GM21723 (cell line): Measurements from ENCODE around the gene GCK.
"Not testable (repeated sequence)": the region's sequence is repeated elsewhere in the genome, so short reads cannot be mapped to it uniquely, and the experiment has no call there.

ENCODE experiments used
- ATAC-seq: cut with Tn5 transposase; IDR thresholded peaks from one replicate; pipeline ENCODE4 v1.9.1; 2021; ENCODE audit warnings: mild to moderate bottlenecking, moderate library complexity; ENCODE audit not compliant: unreplicated experiment

Gene GCK

DNA sequence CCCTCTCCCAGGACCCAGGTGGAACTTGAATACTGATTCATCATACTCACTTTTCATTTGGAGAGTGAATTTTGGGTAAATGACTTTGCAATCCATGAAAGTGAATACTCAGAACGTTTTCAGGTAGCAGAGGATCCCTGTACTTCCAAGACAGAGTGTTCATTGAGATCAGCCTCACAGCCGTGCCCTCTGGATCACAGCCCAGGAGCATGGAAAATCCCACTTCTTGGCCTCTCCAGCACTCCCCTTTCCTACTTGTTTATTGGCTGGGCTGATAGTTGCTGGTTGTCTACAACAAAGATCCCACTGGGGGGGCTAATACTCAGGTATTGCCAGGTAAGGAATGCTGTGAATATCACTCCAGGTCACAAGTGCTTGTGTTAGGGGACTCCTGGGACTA, 5.9 kb downstream of the GCK start:
- no peak for ATAC-seq

DNA sequence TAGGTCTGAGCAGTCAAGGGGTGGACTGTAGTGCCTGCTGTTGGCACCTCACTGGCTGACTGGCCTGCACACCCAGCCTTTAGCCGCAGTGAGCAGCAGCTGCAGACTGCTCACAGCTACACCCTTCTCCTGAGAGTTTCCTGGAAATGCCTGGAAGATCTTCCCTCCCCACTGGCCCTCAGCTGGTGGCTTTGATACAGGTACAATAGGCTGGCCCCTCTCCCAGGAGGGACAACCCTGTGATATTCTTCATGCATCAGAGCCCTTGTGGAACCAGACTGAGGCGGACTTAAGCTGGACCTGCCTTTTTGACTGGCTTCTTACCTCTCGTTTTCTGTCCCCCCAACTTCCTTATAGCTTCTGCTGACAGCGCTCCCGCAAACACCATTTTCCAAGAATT, 6.4 kb downstream of the GCK start:
- no peak for ATAC-seq

DNA sequence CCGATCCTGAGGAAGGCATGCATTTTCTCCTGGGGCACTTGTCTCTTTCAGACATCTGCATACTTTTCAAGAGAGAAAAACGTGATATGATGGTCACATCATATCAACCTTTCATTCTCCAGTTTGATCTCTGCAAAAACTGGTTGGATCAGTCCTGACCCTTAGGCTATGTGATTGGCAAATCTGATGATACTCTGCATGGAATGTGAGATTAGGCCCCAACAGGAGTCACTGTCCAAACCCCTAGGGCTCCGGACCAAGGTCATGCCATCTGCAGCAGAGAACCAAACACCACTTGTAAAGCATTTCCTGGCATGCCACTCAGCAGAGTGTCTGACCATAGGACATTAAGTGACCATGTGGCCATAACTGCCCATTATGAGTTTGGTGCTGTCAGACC, 8.6 kb downstream of the GCK start:
- ATAC-seq = no peak

GRCh38 chr7:44177570-44178131, 11.6 kb downstream of the GCK start:
- no peak for ATAC-seq

GRCh38 chr7:44176486-44176885, 12.8 kb downstream of the GCK start:
- no peak for ATAC-seq

- no peak for ATAC-seq
Observed at GRCh38 chr7:44175730-44176129, 13.5 kb downstream of the GCK start.

GRCh38 chr7:44174694-44174948, 14.6 kb downstream of the GCK start:
- not testable (repeated sequence) for ATAC-seq

DNA sequence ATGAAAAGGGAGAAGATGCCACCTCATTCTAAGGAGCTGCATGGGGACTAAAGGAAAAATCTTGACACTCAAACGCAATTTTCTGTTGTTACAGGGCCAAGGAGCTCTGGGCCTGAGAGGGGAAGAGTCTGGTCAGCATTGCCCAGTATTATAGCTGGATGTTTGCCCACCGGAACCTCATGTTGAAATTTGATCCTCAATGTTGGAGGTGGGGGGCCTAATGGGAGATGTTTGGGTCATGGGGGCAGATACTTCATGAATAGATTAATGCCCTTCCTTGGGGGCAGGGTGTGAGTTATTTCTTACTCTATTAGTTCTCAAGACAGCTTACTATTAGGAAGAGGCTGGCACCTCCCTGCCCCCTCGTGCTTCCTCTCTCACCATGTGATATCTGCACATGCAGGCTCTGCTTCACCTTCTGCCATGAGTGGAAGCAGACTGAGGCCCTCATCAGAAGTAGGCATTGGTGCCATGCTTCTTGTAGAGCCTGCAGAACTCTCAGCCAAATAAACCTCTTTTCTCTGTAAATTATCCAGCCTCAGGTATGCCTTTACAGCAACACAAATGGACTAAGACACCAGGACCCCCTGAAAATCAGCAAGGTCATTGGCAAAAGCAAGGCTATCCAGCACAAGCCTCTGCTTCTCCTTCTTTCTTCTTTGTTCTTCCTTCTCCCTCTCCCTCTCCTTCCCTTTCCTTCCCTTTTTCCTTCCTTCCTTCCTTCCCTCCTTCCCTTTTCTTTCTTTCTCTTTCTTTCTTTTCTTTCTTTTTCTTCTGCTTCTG, 15.1 kb downstream of the GCK start:
- no peak for ATAC-seq

GRCh38 chr7:44172803-44173424, 16.3 kb downstream of the GCK start:
- no peak for ATAC-seq

DNA sequence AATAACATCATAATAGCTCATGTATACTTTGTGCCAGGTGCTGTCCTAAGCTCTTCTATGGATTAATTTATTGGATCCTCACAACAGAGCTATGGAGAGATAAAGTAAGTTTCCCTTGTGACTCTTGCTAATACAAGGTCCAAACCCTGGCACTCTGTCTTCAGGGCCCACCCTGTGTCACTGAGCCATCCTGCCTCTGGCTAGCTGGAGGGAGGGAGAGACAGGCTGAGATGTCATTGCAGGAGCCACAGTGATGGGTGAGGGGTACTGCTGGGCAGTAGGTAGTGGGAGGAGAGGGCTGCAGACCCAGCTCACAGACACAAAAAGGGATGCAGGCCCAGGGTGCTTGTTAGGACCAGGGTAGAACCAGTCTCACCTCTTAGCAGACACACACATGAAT, 16.9 kb downstream of the GCK start:
- ATAC-seq = no peak

GRCh38 chr7:44171901-44172300, 17.3 kb downstream of the GCK start:
- not testable (repeated sequence) for ATAC-seq

- no peak for ATAC-seq
Observed at GRCh38 chr7:44167920-44168319, 21.3 kb downstream of the GCK start.

GRCh38 chr7:44163591-44163990, 25.6 kb downstream of the GCK start:
- no peak for ATAC-seq

DNA sequence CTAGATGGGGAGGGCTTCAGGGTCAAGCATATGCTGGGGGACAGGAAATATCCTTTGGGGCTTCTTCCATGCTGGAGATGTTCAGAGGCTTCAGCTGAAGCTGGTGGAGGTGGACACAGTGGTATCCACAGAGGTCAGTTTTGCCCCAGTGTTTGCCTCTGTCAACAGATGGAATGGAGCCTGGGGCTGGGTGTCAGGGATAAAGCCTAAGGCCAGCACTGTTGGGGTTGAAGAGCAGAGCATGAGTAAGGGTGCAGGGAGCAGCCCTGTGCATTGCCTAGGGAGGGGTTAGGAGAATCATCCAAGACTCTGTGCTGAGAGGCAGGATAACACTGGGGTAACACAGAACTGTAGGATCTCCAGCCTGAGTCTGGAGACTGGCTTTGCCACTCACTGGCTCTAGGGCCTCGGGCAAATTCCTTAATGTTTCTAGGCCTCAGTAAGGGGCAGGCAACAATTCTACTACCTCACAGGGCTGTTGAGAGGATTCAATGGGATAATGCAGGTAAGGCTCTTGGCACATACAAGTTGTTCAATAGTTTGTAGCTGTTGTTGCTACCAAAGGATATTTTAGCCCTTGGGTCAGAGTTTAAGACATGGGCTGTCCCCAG, 26.3 kb downstream of the GCK start:
- ATAC-seq = no peak

DNA sequence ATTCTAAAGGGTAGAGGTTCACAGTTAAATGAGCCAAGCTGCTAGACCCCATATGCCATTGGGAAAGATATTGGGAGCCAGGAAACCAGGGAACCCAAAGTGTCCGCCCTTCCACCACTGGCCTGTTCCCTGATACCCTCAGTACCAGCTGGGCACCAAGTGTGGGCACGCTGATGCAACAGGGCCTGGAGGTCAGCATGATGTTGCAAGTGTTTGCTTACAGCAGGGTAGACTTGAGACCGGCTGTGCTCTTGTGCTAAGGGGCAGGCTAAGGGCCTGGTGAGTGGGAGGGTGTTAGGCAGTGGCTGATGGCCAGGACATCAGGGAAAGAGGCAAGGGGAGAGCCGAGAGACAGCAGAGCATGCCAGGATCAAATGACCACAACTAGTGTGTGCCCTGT, 27.1 kb downstream of the GCK start:
- no peak for ATAC-seq

GRCh38 chr7:44161371-44161770, 27.9 kb downstream of the GCK start:
- ATAC-seq = no peak

DNA sequence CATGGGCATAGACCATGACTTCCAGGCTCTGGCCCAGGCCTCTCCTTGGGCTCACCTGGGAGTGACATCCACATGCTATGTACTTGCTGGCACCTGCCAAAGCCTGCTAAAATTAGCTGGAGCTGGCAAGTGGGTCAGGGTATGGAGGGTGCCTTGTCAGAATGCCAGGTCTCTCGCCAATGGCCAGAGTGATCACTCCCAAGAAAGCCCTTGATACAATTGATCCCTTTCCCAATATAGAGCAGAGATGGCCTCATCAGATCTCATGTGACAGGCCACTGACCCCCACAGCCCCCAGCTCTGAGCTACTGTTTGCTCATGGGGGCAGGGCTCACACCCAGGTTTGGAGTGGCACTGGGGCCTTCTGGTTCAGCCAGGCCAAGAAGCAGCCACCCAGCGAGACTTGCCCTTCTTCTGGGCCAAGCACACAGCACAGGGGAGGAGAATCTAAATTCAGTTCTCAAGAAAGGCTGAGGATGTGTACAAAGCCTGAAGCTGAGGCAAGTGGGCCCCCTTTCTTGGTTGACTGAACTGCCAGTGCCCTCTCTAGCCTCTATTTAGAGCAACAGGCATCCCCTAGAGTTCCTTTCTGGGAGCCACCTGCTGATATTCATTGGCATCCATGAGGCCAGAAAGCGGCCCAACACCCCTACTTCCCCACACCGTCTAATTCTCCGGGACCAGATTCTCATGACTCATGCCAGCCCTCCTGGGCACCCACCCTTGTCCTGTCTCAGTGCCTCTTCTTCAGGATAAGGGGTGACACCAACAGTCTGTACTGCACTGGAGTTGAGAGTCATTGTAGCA, 29.2 kb downstream of the GCK start:
- no peak for ATAC-seq

GRCh38 chr7:44158873-44159631, 30.2 kb downstream of the GCK start:
- no peak for ATAC-seq

- no peak for ATAC-seq
Observed at GRCh38 chr7:44158096-44158872, 31.0 kb downstream of the GCK start.
